ENCODE results near the gene SORBS2.

GRCh38 chr4:185734214-185734613 lies 77.8 kb downstream of the SORBS2 start:
- TF ChIP-seq CTCF (IDR thresholded peaks at IDR 0.05), result no peak
- TF ChIP-seq POLR2AphosphoS5 (IDR thresholded peaks at IDR 0.05), result no peak
- TF ChIP-seq EP300 (IDR thresholded peaks at IDR 0.05), result no peak
